HepG2 (cell line): ENCODE measurements around the gene HELZ2. TPM values are rescaled to one million over a fixed set of nuclear protein-coding genes. Genes with fewer than 3 reads are reported as not detected.

Source experiments
- CERS6 ChIP-seq: sonication (generic); formaldehyde crosslinking; IDR thresholded peaks from 2 replicates; pipeline ENCODE4 v1.5.0; 2020; ENCODE audit warnings: missing genetic modification reagents
- FOXK1 ChIP-seq: sonication (generic); formaldehyde crosslinking; IDR thresholded peaks from 2 replicates; pipeline ENCODE4 v1.4.0; 2020; ENCODE audit warnings: low read depth, missing genetic modification reagents, borderline replicate concordance
- GLMP ChIP-seq: sonication (generic); formaldehyde crosslinking; IDR thresholded peaks from 2 replicates; pipeline ENCODE4 v1.9.0; 2021; ENCODE audit warnings: missing genetic modification reagents, mild to moderate bottlenecking, borderline replicate concordance
- KLF13 ChIP-seq: sonication (generic); formaldehyde crosslinking; IDR thresholded peaks from 2 replicates; pipeline ENCODE4 v1.4.0; 2020; ENCODE audit warnings: mild to moderate bottlenecking, missing genetic modification reagents
- PCBP1 ChIP-seq: fragments of 200-400 bp; formaldehyde crosslinking; IDR thresholded peaks from 2 replicates; pipeline ENCODE4 v1.6.1; 2017; ENCODE audit warnings: mild to moderate bottlenecking, low read depth, low read length, borderline replicate concordance
- REL ChIP-seq: sonication (generic); formaldehyde crosslinking; conservative IDR thresholded peaks from 2 replicates; pipeline ENCODE4 v1.8.0; 2022; ENCODE audit warnings: mild to moderate bottlenecking, missing genetic modification reagents, moderate library complexity
- SCMH1 ChIP-seq: sonication (generic); formaldehyde crosslinking; IDR thresholded peaks from 2 replicates; pipeline ENCODE4 v1.9.0; 2021; ENCODE audit warnings: missing genetic modification reagents, mild to moderate bottlenecking, borderline replicate concordance
- SMAD9 ChIP-seq: sonication (generic); formaldehyde crosslinking; IDR thresholded peaks from 2 replicates; pipeline ENCODE4 v1.5.1; 2020; ENCODE audit warnings: mild to moderate bottlenecking, missing genetic modification reagents
- SNRNP70 ChIP-seq: fragments of 200-400 bp; formaldehyde crosslinking; IDR thresholded peaks from 2 replicates; pipeline ENCODE4 v1.6.1; 2017; ENCODE audit warnings: mild to moderate bottlenecking, low read depth, low read length, moderate library complexity
- SOX13 ChIP-seq, 3 experiments: fragments of 450-650 bp in 1 of 3; sonication (generic) in 1 of 3; formaldehyde crosslinking in 1 of 3; IDR thresholded peaks in 2 of 3; conservative IDR thresholded peaks in 1 of 3; 2 replicates each; pipeline versions ENCODE4 v1.5.0 to v1.6.1; 2016 to 2020; ENCODE audit warnings: antibody characterized with exemption in 1 of 3, mild to moderate bottlenecking in 1 of 3, missing compliant biosample characterization in 1 of 3, missing genetic modification reagents in 1 of 3, moderate library complexity in 1 of 3
- SP2 ChIP-seq: sonication (generic); formaldehyde crosslinking; IDR thresholded peaks from 2 replicates; pipeline ENCODE4 v1.5.1; 2020; ENCODE audit warnings: mild to moderate bottlenecking, missing genetic modification reagents
- ZBTB46 ChIP-seq: sonication (generic); formaldehyde crosslinking; IDR thresholded peaks from 2 replicates; pipeline ENCODE4 v1.4.0; 2020; ENCODE audit warnings: mild to moderate bottlenecking, missing genetic modification reagents, borderline replicate concordance
- ZNF318 ChIP-seq: sonication (generic); formaldehyde crosslinking; IDR thresholded peaks from 2 replicates; pipeline ENCODE4 v1.4.0; 2020; ENCODE audit warnings: mild to moderate bottlenecking, missing genetic modification reagents
- ZNF766 ChIP-seq: sonication (generic); formaldehyde crosslinking; IDR thresholded peaks from 2 replicates; pipeline ENCODE4 v1.5.0; 2020; ENCODE audit warnings: missing genetic modification reagents, borderline replicate concordance
- polyA plus RNA-seq, 8 experiments: library from polyadenylated mRNA; depleted of rRNA in 3 of 8; stranded (reverse) in 7 of 8; unstranded in 1 of 8; fragments of >200 nt; fragmentation: Illumina TruSeq in 4 of 8; extraction: Trizol in 4 of 8; gene quantifications; 2 replicates each; pipeline versions ENCODE4 v1.2.1 to v1.2.3, GENCODE V29; 2011 to 2016; ENCODE audit warnings: low read depth in 4 of 8, missing spikeins in 1 of 8, mixed read lengths in 1 of 8; ENCODE audit not compliant: insufficient read depth in 1 of 8
- total RNA-seq, 5 experiments: library from RNA; depleted of rRNA; stranded (reverse); fragments of >200 nt; fragmentation: Illumina TruSeq; extraction: Trizol; gene quantifications; 2 replicates each; pipeline ENCODE4 v1.2.3, GENCODE V29; 2016; ENCODE audit warnings: low read depth in 1 of 5

HELZ2 gene
- total and polyA plus RNA-seq, 2 of the 13 experiments (the other 11 are each of a cell fraction or from before 2014, with no cell fraction given), result 9.6 to 10.1 TPM

GRCh38 chr20:63574829-63575743 lies 1.0 kb upstream of the HELZ2 start (continued):
- no peak for TF ChIP-seq GLMP
- TF ChIP-seq SOX13 (IDR thresholded peaks at IDR 0.05), result no peak
- TF ChIP-seq SOX13 (CRISPR knock-in tag; conservative IDR thresholded peaks at IDR 0.05 in 1 of 2, IDR thresholded peaks at IDR 0.05 in 1 of 2), result no peak; a peak in 1 of 4 replicates
- TF ChIP-seq PCBP1, result no peak
- TF ChIP-seq ZNF318 (CRISPR knock-in tag), result no peak; the same call in 1 of the 2 replicates
- no peak for TF ChIP-seq SMAD9
- TF ChIP-seq CERS6 (CRISPR knock-in tag), result no peak
- TF ChIP-seq ZNF766 (CRISPR knock-in tag), result no peak
- TF ChIP-seq SCMH1 (CRISPR knock-in tag), result no peak
- no peak for TF ChIP-seq FOXK1 (CRISPR knock-in tag)
- TF ChIP-seq SP2 (CRISPR knock-in tag), result peak; percentile 63
- TF ChIP-seq SNRNP70, result no peak
- no peak for TF ChIP-seq ZBTB46 (CRISPR knock-in tag)
- no peak for TF ChIP-seq KLF13 (CRISPR knock-in tag)
- TF ChIP-seq REL, result no peak
